Measurements from ENCODE around the gene ZNF628.

GRCh38 chr19:55464662-55465054 is 11.8 kb upstream of the ZNF628 start, which contains the start of gene C19orf85:
- TF ChIP-seq, protein P1, sequence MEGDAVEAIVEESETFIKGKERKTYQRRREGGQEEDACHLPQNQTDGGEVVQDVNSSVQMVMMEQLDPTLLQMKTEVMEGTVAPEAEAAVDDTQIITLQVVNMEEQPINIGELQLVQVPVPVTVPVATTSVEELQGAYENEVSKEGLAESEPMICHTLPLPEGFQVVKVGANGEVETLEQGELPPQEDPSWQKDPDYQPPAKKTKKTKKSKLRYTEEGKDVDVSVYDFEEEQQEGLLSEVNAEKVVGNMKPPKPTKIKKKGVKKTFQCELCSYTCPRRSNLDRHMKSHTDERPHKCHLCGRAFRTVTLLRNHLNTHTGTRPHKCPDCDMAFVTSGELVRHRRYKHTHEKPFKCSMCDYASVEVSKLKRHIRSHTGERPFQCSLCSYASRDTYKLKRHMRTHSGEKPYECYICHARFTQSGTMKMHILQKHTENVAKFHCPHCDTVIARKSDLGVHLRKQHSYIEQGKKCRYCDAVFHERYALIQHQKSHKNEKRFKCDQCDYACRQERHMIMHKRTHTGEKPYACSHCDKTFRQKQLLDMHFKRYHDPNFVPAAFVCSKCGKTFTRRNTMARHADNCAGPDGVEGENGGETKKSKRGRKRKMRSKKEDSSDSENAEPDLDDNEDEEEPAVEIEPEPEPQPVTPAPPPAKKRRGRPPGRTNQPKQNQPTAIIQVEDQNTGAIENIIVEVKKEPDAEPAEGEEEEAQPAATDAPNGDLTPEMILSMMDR (IDR thresholded peaks at IDR 0.05; ENCODE audit: low read depth, low read length, poor library complexity, severe bottlenecking), result no peak
- no peak for TF ChIP-seq EZH2phosphoT487 (IDR thresholded peaks at IDR 0.05; ENCODE audit: borderline replicate concordance, low read length)

All from DOHH2 (cell line).